DOHH2 (cell line): ENCODE measurements around the gene TCERG1L.

ENCODE experiments used
- CTCF ChIP-seq: fragments of 200-600 bp; sonication (generic); IDR thresholded peaks from one replicate; pipeline ENCODE4 v1.5.1; 2014; ENCODE audit warnings: antibody characterized with exemption, mild to moderate bottlenecking, low read depth, low read length; ENCODE audit not compliant: poor library complexity, severe bottlenecking
- EZH2phosphoT487 ChIP-seq: fragments of 200-600 bp; sonication (generic); IDR thresholded peaks from 2 replicates; pipeline ENCODE4 v1.6.1; 2017; ENCODE audit warnings: borderline replicate concordance, mild to moderate bottlenecking, antibody characterized with exemption, low read length, moderate library complexity, mixed read lengths

GRCh38 chr10:131352765-131353290 lies 41.3 kb upstream of the TCERG1L start:
- TF ChIP-seq CTCF (no peak), EZH2phosphoT487 (no peak)
